Embryonic facial prominence (tissue), 1 donor: ENCODE data around the gene CELA2B.
"Not testable (repeated sequence)": the region's sequence is repeated elsewhere in the genome, so short reads cannot be mapped to it uniquely, and the experiment has no call there.

ENCODE experiments used
- DNase-seq: peaks from one replicate; pipeline ENCODE4 v3.0.0-alpha.2; 2016; ENCODE audit errors: extremely low spot score

Gene CELA2B

GRCh38 chr1:15468145-15468544, 7.8 kb upstream of the CELA2B start:
- no peak for DNase-seq

GRCh38 chr1:15469361-15469760, 6.5 kb upstream of the CELA2B start:
- no peak for DNase-seq

- not testable (repeated sequence) for DNase-seq
Measured at GRCh38 chr1:15469821-15470448, 6.0 kb upstream of the CELA2B start.

- DNase-seq, result not testable (repeated sequence)
Measured at GRCh38 chr1:15471067-15471466, 4.8 kb upstream of the CELA2B start.

- not testable (repeated sequence) for DNase-seq
Measured at GRCh38 chr1:15471723-15472122, 4.2 kb upstream of the CELA2B start.

- no peak for DNase-seq
Measured at GRCh38 chr1:15472587-15472986, 3.3 kb upstream of the CELA2B start.

- no peak for DNase-seq
Measured at GRCh38 chr1:15476927-15477326, 1.0 kb downstream of the CELA2B start.

GRCh38 chr1:15477646-15478212, 1.8 kb downstream of the CELA2B start:
- no peak for DNase-seq

- DNase-seq, result no peak
Measured at GRCh38 chr1:15479654-15480347, 3.9 kb downstream of the CELA2B start.

GRCh38 chr1:15482455-15482854, 6.6 kb downstream of the CELA2B start:
- DNase-seq, result not testable (repeated sequence)

- not testable (repeated sequence) for DNase-seq
Measured at GRCh38 chr1:15482983-15483543, 7.2 kb downstream of the CELA2B start.

GRCh38 chr1:15483971-15484370, 8.1 kb downstream of the CELA2B start:
- no peak for DNase-seq

- DNase-seq, result not testable (repeated sequence)
Measured at GRCh38 chr1:15484443-15484842, 8.5 kb downstream of the CELA2B start.

- no peak for DNase-seq
Measured at GRCh38 chr1:15485636-15486035, 9.7 kb downstream of the CELA2B start.

- not testable (repeated sequence) for DNase-seq
Measured at GRCh38 chr1:15486844-15487610, 11.1 kb downstream of the CELA2B start.

- DNase-seq, result no peak
Measured at GRCh38 chr1:15488371-15488770, 12.5 kb downstream of the CELA2B start.

GRCh38 chr1:15489052-15489736, 13.3 kb downstream of the CELA2B start:
- no peak for DNase-seq

- DNase-seq, result not testable (repeated sequence)
Measured at GRCh38 chr1:15491010-15491409, 15.1 kb downstream of the CELA2B start.

GRCh38 chr1:15492596-15492995, 16.7 kb downstream of the CELA2B start:
- DNase-seq, result no peak

GRCh38 chr1:15493869-15494390, 18.0 kb downstream of the CELA2B start:
- DNase-seq, result no peak
